MG63 (cell line): ENCODE data around the gene KCNJ18. TPM values are rescaled to one million over a fixed set of nuclear protein-coding genes. Genes with fewer than 3 reads are reported as not detected.
"Not testable (repeated sequence)": the region's sequence is repeated elsewhere in the genome, so short reads cannot be mapped to it uniquely, and the experiment has no call there.

Source experiments
- DNase-seq: peaks from one replicate; pipeline ENCODE4 v3.0.0-alpha.2; 2020
- H3K27me3 ChIP-seq: fragments of 250-450 bp; sonication (Bioruptor Pico); 2 replicates; pipeline ENCODE4 v1.5.1; 2020; ENCODE audit warnings: mild to moderate bottlenecking, moderate library complexity
- H3K36me3 ChIP-seq: fragments of 250-450 bp; sonication (Bioruptor Pico); 2 replicates; pipeline ENCODE4 v1.5.1; 2020; ENCODE audit warnings: mild to moderate bottlenecking, moderate library complexity
- H3K4me3 ChIP-seq: fragments of 250-450 bp; sonication (Bioruptor Pico); 2 replicates; pipeline ENCODE4 v1.5.1; 2020; ENCODE audit warnings: mild to moderate bottlenecking, moderate library complexity
- H3K9me3 ChIP-seq: fragments of 250-450 bp; sonication (Bioruptor Pico); 2 replicates; pipeline ENCODE4 v1.5.1; 2020; ENCODE audit warnings: mild to moderate bottlenecking, moderate library complexity
- total RNA-seq: library from RNA; depleted of rRNA; stranded (reverse); fragments of >200 nt; shearing (Covaris generic); gene quantifications from 2 replicates; pipeline ENCODE4 v1.2.3, GENCODE V29; 2014; ENCODE audit warnings: low replicate concordance

KCNJ18 gene
- total RNA-seq, 1 experiment from 2014 or later, result not detected

DNA sequence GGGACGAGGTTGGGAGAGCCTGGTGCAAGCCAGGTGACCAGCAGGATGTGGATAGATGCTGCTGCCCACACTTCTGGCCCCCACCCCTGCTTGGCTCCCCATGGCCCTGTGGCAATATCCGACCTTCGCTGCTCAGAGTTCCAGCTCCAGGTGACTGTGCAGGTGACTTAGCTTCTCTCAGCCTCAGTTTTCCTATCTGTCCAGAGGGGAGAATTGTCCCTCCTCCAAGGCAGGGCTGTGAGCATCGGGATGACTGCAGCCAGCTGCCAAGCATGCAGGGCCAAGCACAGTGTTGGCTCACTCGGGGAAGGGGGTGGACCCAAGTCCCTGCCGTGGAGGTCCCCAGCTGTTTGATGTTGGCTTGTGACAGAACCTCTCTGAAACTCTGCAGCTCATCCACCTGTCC is 1.1 kb downstream of the KCNJ18 start:
- not testable (repeated sequence) for H3K27me3 ChIP-seq, DNase-seq, H3K9me3 ChIP-seq, H3K4me3 ChIP-seq, H3K36me3 ChIP-seq

DNA sequence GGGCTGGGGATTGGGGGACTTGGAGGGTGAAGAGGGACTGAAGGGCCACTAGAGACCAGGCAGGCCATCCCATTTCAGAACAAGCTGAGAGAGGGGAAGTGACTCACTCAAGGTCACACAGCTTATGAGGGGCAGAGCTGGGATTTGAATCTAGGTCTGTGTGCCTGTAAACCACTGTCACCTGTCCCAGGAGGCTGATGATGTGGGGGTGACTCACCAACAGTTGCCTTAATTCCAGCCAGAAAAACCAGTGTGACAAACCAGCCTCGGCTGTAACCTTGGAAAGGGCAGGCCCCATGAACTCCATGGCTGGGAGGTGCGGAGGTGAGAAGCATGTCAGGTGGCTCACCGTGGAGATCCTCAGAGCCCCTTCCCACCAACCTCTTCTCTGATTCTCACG is 1.6 kb downstream of the KCNJ18 start:
- not testable (repeated sequence) for H3K36me3 ChIP-seq, DNase-seq, H3K27me3 ChIP-seq, H3K4me3 ChIP-seq, H3K9me3 ChIP-seq

DNA sequence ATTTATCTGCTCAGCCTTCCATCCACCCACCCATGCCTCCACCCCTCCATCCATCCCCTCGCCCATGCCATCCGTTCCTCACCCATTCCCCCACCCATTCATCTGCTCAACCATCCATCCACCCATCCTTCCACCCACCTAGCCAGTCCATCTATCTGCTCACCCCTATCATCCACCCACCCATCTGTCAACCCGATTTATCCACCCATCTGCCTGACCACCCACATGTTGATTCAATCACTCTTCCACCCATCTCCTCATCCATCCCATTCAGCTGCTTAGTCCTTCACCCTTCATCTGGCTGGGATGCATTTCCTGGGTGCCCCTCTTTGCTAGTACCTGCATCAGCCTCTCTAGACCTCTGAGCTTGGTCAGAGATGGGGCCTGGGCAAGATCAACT is 3.9 kb downstream of the KCNJ18 start:
- H3K27me3 ChIP-seq, H3K9me3 ChIP-seq, DNase-seq, H3K36me3 ChIP-seq, H3K4me3 ChIP-seq: not testable (repeated sequence)

DNA sequence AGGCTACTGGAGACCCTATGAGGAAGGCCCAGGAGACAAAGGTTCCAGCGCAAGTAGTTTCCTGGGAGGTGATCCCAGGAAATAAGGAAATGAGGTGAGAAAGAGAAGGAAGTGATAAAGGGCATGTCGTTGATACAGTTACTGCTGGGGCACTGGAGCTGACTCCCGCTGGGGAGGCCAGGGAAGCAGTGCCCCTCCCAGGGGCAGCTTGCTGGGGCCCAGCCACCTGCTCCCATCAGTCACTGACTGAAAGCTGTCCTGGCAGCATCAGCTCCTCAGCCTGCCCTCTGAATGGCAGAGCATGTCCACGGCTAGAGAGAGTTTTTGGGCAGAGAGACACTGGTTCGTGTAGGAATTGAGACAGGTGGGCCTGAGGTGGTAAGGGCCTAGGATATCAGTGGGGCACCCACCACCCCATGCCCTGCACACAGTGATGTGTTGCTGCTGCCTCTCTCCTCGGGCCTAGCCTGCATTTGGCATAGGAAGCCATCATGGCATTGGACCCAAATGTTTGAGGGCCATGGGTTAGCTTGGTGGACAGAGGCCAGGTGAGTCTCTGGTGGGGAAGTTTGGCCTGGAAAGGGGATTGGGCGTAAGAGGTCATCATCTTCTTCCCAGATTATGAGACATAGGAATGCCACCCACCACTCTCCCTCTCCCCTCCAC is 4.7 kb downstream of the KCNJ18 start:
- H3K9me3 ChIP-seq, H3K27me3 ChIP-seq, DNase-seq, H3K4me3 ChIP-seq, H3K36me3 ChIP-seq: not testable (repeated sequence)

DNA sequence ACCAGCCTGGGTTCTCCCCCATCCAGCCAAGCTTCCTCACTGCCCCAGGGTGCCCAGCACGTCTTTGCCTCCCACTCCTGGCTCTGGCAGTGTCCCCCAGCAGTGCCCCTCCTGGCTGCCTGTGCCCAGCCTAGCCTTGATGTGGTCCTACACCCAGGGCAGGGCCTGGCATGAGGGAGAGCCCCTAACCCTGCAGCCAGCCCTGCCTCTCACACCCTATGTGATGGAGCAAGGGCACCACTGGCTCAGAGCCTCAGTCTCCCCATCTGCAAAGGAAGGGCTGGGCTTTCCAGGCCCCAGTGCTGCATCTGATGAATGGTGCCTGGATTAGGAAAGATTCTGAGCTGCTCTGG is 5.2 kb downstream of the KCNJ18 start:
- DNase-seq, H3K36me3 ChIP-seq, H3K27me3 ChIP-seq, H3K9me3 ChIP-seq, H3K4me3 ChIP-seq: not testable (repeated sequence)

DNA sequence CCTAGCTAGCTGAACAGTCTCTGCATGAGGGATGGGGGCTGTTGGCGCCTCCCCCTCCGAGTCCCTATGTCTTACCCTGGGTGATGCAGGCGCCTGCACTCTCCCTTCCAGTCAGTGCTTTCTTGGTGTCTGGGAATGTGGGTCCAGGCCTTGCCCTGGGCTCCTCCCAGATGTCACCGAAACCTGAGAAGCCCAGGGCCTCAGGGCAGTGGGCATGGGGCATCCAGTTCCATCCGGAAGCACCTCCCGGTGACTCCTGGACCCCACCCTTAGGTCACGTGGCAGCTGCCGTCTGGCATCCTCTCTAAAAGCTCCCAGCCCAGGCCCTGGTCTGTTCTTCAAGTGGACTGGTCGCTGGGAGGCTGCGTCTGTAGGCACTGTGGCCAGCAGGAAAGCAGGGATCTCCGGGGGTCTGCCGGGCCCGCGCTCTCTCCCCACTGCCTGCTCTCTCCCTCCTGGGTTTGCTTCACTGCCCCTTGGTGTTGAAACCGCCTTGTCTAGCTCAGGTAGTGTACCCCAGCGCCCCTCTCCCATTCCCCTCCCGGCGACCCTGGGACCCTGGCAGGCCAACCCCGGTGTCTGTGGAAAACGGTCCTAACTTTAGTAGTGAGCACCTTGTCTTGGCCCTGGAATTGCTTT is 6.2 kb downstream of the KCNJ18 start:
- DNase-seq, H3K9me3 ChIP-seq, H3K27me3 ChIP-seq, H3K36me3 ChIP-seq, H3K4me3 ChIP-seq: not testable (repeated sequence)

DNA sequence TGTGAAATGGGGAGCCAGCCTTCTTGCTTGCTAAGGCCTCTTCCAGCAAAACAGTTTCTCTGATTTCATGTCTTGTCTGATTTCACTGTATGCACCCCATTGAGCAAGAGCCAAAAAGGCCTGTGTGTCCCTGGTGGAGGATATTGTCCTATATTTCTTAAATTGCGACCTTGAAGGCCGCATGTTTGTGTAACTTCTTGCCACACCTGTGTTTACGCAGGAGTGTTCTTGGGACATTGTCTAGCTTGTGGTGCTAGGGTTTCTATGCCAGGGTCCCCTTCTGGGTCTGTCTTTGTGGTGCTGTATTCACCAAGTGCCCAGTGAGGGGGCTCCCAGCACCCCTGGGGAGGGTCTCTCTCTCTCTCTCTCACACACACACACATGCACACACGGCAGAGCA is 6.8 kb downstream of the KCNJ18 start:
- H3K4me3 ChIP-seq, DNase-seq, H3K27me3 ChIP-seq, H3K9me3 ChIP-seq, H3K36me3 ChIP-seq: not testable (repeated sequence)

DNA sequence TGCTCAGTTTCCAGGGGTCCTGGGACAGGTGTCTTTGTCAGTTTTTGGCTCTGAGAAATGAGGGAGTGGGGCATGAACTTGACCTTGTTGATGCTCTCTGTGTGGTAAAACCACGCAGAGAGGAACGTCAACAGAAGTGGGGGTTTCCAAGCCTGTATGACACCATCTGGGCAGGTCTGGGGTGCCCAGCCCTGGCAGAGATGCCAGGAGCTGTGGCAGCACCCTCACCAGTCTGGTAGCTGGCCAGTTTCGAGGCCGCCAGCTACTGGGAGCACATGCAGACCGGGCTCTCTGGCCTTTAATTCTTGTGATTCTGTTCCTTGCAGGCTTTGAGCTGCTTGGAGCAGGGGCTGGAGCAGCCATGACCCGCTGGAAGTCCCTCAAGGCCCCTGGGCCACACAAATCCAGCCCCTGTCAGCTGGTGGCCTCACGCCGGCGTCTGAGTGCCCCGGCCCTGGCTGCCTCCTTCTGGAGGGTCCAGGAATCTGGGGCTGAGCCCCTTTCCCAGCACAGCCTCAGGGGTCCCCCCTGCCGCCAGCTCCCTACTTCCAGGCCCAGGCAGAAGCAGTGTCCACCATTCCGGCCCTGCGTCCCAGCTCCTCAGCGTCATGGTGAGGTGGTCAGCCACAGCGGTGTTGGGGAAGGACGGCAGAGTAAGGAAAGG is 7.4 kb downstream of the KCNJ18 start:
- not testable (repeated sequence) for H3K4me3 ChIP-seq, DNase-seq, H3K27me3 ChIP-seq, H3K36me3 ChIP-seq, H3K9me3 ChIP-seq

DNA sequence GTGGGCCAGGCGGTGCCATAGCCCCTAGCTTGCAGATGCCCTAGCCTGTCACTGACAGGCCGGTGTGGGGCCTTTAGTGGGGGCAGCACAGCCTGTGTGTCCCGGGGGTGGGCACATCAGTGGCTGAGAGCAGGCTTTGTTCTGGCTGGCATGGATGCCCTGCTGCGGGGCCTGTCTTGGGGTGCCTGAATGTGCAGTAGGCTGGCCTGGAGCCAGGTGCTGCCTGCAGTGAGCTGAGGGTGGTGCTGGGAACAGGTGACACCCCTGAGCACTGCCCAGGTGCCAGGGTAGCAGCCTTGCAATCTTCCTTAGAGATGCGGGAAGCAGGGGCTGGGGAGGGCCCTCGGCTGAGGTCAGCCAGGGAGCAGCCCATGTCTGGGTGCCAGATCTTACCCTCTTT is 8.8 kb downstream of the KCNJ18 start:
- H3K9me3 ChIP-seq, H3K36me3 ChIP-seq, DNase-seq, H3K4me3 ChIP-seq, H3K27me3 ChIP-seq: not testable (repeated sequence)

DNA sequence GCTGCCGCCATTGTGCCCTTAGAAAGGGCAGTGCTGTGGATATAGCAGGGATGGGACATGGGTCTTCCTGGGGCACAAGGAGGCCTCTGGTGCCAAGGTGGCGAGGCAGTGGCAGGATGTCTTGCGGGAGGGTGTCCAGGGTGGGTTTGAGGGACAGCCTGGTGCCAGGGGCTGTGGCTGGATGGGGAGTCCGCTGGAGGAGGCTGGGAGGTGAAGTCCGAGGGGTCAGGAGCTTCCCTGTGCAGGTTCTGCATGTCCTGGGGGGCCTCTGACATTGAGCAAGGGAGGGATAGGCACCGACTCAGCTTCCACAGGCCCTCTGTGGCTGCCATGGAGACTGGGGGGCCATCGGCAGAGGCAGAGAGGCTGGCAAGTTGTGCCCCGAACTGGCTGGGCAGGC is 9.7 kb downstream of the KCNJ18 start:
- not testable (repeated sequence) for DNase-seq, H3K4me3 ChIP-seq, H3K27me3 ChIP-seq, H3K9me3 ChIP-seq, H3K36me3 ChIP-seq

DNA sequence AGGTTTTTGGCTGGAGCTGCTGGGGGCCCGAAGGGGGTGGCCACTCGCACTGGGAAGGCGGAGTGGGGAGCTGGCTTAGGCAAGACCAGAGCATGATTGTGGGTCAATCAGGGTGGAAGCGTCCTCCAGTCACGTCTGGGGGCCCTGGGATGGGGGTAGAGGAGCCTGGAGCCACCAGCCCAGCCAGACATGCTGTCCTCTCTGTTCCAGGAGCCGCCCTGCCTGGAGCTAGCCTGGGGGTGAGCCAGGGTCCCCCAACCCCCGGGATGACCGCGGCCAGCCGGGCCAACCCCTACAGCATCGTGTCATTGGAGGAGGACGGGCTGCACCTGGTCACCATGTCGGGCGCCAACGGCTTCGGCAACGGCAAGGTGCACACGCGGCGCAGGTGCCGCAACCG is 10.2 kb downstream of the KCNJ18 start:
- H3K4me3 ChIP-seq, DNase-seq, H3K9me3 ChIP-seq, H3K27me3 ChIP-seq, H3K36me3 ChIP-seq: not testable (repeated sequence)

DNA sequence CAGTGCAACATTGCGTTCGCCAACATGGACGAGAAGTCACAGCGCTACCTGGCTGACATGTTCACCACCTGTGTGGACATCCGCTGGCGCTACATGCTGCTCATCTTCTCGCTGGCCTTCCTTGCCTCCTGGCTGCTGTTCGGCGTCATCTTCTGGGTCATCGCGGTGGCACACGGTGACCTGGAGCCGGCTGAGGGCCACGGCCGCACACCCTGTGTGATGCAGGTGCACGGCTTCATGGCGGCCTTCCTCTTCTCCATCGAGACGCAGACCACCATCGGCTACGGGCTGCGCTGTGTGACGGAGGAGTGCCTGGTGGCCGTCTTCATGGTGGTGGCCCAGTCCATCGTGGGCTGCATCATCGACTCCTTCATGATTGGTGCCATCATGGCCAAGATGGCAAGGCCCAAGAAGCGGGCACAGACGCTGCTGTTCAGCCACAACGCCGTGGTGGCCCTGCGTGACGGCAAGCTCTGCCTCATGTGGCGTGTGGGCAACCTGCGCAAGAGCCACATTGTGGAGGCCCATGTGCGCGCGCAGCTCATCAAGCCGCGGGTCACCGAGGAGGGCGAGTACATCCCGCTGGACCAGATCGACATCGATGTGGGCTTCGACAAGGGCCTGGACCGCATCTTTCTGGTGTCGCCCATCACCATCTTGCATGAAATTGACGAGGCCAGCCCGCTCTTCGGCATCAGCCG is 10.8 kb downstream of the KCNJ18 start:
- not testable (repeated sequence) for DNase-seq, H3K27me3 ChIP-seq, H3K36me3 ChIP-seq, H3K4me3 ChIP-seq, H3K9me3 ChIP-seq

DNA sequence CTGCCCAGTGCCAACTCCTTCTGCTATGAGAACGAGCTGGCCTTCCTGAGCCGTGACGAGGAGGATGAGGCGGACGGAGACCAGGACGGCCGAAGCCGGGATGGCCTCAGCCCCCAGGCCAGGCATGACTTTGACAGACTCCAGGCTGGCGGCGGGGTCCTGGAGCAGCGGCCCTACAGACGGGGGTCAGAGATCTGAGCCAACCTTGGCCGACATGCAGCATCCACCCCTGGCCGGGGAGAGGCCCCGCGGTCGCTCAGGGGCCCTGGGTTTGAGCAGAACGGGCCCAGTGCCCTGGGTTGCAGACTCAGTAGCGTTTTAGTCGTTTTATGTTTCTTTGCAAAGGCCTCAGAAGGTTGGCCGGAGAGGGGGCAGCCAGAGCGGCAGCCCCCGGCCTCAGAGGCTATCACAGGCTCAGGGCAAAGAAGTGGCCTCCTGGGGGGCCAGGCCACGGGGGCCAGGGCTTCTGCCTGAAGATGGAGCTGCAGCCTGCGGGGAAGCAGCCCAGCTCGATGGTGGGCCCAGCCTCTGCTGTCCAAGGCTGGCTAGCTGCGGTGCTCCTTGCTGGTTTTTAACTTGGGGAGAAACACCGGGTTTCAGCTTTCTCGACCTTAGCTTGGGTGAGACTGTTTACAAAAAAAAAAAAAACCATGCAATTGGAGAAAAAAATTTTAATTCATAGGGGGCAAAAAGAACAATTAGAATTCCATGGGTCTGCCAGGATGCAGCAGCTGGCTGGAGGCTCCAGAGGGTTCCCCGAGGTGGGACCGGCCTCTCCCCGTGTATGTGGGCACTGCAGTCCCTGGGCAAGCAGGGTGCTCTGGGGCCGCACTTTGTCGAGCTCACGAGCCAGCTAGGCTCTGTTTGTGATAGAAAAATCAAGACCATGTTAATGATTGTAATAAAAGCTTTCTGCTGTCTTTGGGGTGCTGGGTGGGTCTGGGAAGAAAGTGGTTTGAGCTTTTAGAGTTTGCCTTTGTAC is 11.9 kb downstream of the KCNJ18 start:
- H3K4me3 ChIP-seq, H3K27me3 ChIP-seq, H3K9me3 ChIP-seq, DNase-seq, H3K36me3 ChIP-seq: not testable (repeated sequence)

DNA sequence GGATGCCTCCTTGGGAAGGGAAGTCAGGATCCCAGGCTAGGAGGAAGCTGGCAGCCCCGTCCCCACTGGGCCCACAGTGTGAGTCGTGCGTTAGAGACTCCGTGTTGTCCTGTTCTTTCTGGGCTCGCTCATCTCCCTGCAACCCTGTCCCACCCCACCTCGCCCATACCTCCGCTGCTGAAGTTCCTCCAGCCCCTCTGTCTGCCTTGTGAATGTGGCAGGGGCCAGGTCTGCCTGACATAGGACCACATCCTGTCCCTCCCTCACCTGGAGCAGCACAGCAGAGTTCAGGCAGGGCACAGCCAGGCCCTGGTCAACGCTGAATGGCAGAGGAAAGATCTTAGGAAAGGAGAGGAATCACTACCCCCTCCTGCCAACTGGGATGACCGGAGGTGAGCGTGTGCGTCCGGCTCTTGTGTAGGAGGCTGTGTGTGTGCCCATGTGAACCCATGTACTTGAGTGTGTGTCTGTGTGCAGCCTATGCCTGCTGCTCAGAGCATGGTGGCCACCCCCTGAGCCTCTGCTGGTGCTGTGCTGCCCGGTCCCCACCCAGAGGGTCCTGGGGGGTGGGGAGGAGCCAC is 12.8 kb downstream of the KCNJ18 start:
- H3K9me3 ChIP-seq, result no peaks in the 10 kb centered on the region
- no peak for DNase-seq
- H3K27me3 ChIP-seq, result no peaks in the 10 kb centered on the region
- H3K36me3 ChIP-seq, result no peaks in the 10 kb centered on the region
- no peak overlapping the region for H3K4me3 ChIP-seq

DNA sequence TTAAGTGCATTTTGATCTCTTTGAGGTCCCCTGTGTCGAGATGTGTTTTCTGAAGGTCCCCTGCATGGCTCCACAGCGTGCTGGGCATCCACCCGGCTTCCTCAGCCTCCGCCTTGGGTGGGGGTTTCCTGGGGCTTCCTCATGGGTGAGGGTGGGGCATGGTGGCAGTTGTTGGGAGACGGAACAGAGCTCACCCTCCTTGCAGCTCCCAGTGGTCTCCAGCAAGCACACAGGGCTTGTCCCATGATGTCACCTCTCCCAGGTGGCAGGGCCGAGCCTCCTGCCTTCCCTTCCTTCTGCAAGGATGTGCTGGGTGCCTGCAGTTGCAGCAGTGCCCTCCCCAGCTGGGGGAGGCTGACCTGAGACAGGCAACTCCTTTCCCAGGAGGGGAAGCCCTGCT is 13.4 kb downstream of the KCNJ18 start:
- not testable (repeated sequence) for H3K4me3 ChIP-seq, H3K27me3 ChIP-seq, DNase-seq, H3K36me3 ChIP-seq, H3K9me3 ChIP-seq

DNA sequence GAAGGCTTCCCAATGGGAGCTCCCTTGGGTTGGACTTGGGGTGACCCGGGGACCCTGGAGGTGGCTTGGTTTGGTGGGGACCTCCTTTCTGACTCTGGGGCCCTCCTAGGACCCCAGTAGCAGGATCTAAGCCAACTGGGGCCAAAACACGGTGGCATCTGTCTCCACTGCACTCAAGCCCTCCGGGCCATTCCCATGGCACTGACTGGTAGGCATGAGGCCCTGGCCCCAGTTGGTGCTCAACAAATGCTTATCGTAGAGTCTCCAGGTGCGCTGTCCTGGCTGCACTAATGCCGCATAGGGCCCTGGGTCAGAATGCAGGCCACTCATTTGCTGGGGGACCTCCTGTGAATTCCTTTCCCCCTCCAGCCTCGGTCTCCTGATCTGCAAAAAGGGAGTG is 14.2 kb downstream of the KCNJ18 start:
- H3K9me3 ChIP-seq, H3K4me3 ChIP-seq: not testable (repeated sequence)

More for the DNA sequence above, 14.2 kb downstream of the KCNJ18 start:
- not testable (repeated sequence) for H3K36me3 ChIP-seq, DNase-seq, H3K27me3 ChIP-seq
